Right lobe of liver (tissue), 6 donors: ENCODE data around the gene UNC119B. TPM values are rescaled to one million over a fixed set of nuclear protein-coding genes. Genes with fewer than 3 reads are reported as not detected.
A peak's percentile ranks its signal among the peaks of the same experiment; 100 is the strongest.

Source experiments
- ATAC-seq, 4 donors: fragments of 200-7000 bp; cut with Tn5 transposase; one replicate each; pipeline ENCODE4 v1.9.1; 2020; ENCODE audit warnings: mild to moderate bottlenecking in 4 of 4, moderate library complexity in 4 of 4
- DNase-seq, 3 donors: peaks; one replicate each; pipeline ENCODE4 v3.0.0-alpha.2; 2020
- H3K27ac ChIP-seq, 3 donors: fragments of 200-600 bp; one replicate each; pipeline ENCODE4 v1.8.0; 2022
- H3K27me3 ChIP-seq, 2 donors: fragments of 200-600 bp; one replicate each; pipeline ENCODE4 v1.8.0; 2022
- H3K36me3 ChIP-seq, 4 donors: fragments of 200-600 bp; sonication (generic) in 1 of 4; one replicate each; pipeline versions ENCODE4 v1.5.1 to v1.8.0; 2017 to 2022; ENCODE audit warnings: control low read depth in 1 of 4
- H3K4me1 ChIP-seq, 4 donors: fragments of 200-600 bp; sonication (generic) in 1 of 4; one replicate each; pipeline versions ENCODE4 v1.5.1 to v1.8.0; 2017 to 2022; ENCODE audit warnings: control low read depth in 1 of 4
- H3K4me3 ChIP-seq, 3 donors: fragments of 200-600 bp; one replicate each; pipeline ENCODE4 v1.8.0; 2022
- H3K9me3 ChIP-seq, 4 donors: fragments of 200-600 bp; sonication (generic) in 1 of 4; one replicate each; pipeline versions ENCODE4 v1.5.1 to v1.8.0; 2017 to 2022; ENCODE audit warnings: control low read depth in 1 of 4
- POLR2A ChIP-seq: fragments of 450-650 bp; IDR thresholded peaks from one replicate; pipeline ENCODE4 v1.6.1; 2017; ENCODE audit warnings: antibody characterized with exemption, mild to moderate bottlenecking
- WGBS: methylation state at CpG from one replicate; pipeline ENCODE4 v1.1.6; 2018; ENCODE audit warnings: low coverage, low lambda C conversion rate; ENCODE audit not compliant: insufficient coverage; ENCODE audit errors: missing lambda C conversion rate; 5-methylcytosine and 5-hydroxymethylcytosine counted together
- intact Hi-C, 2 donors: fragments of 100-400 bp; cut with DNase I; formaldehyde crosslinking; loops; one replicate each; pipeline versions ENCODE4 v1.11.2 to v1.14.1; 2022
- total RNA-seq, 6 experiments: library from RNA; depleted of rRNA in 2 of 6; stranded (reverse); fragments of >200 nt in 2 of 6; fragmentation: NEBNext Ultra II Directional in 3 of 6; extraction: Animal tissue kit (Norgen Biotek cat#: 25700) in 3 of 6; gene quantifications; one replicate each; pipeline versions ENCODE4 v1.1.0 to v1.2.4, GENCODE V29; 2016 to 2023
- TF ChIP-seq, protein P1 (sequence below), 4 donors: fragments of 200-600 bp in 3 of 4; fragments of 450-650 bp in 1 of 4; IDR thresholded peaks; one replicate each; pipeline versions ENCODE4 v1.5.1 to v1.8.0; 2016 to 2022; ENCODE audit warnings: antibody characterized with exemption in 4 of 4, mild to moderate bottlenecking in 2 of 4
- donor health status: DM: no; HTN: yes; CAD: no.
- donor health status: DM: no; HTN: no; CAD: no.
- donor health status: DM: no; HTN: no; CAD: no.
- donor health status: DM: no; HTN: yes; CAD: no.
- donor health status: DM: no; HTN: yes; CAD: no.

UNC119B gene
- total RNA-seq, 6 experiments from 2014 or later, result 4.7 to 10.2 (median 6.6) TPM

- peaks cover 0 to 27% (median 8%) of the 10 kb centered on the region in 4 donors for H3K4me1 ChIP-seq
- intact Hi-C loops, result loop anchor here in 1 of 2 donors (10.0 kb wide), 1 partner anchor 69 kb away; the partner anchor contains the start of gene CABP1
These were observed 3.7 kb downstream of the UNC119B start for GRCh38 chr12:120713861-120714482.

DNA sequence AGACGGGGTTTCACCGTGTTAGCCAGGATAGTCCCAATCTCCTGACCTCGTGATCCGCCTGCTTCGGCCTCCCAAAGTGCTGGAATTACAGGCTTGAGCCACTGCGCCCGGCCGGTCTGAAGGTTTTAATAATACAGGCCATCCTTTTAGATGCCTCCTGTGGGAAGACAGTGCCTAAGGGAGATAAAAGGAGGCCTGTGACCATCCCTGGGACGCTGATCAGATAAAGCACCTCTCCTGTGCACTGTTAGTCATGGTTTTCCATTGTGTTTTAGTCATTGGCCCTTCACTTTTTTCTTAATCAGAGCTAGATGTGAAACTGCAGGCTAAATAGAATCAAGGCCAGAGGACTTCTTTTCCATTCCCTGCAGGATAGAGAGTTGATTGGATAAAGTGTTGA is 7.8 kb downstream of the UNC119B start:
- no peak for DNase-seq
- Histone ChIP-seq H3K27ac (peak overlapping the region in 1 of 3 donors; percentile 76), H3K4me3 (no peak overlapping the region), H3K27me3 (no peaks in the 10 kb centered on the region), H3K9me3 (no peaks in the 10 kb centered on the region), H3K36me3 (peaks cover 0 to 48% (median 11%) of the 10 kb centered on the region in 4 donors), H3K4me1 (peaks cover 0 to 53% (median 12%) of the 10 kb centered on the region in 4 donors)
- WGBS, result 94% methylated on average over 9 of the region's 9 CpGs
- no peak for ATAC-seq
- intact Hi-C loops, result loop anchor here (5.0 to 10.0 kb wide), 2 partner anchors 66 to 73 kb away; partner anchors contain the start of gene CABP1 (in 1 of the 2)
- no peak for TF ChIP-seq POLR2A
- TF ChIP-seq, protein P1, sequence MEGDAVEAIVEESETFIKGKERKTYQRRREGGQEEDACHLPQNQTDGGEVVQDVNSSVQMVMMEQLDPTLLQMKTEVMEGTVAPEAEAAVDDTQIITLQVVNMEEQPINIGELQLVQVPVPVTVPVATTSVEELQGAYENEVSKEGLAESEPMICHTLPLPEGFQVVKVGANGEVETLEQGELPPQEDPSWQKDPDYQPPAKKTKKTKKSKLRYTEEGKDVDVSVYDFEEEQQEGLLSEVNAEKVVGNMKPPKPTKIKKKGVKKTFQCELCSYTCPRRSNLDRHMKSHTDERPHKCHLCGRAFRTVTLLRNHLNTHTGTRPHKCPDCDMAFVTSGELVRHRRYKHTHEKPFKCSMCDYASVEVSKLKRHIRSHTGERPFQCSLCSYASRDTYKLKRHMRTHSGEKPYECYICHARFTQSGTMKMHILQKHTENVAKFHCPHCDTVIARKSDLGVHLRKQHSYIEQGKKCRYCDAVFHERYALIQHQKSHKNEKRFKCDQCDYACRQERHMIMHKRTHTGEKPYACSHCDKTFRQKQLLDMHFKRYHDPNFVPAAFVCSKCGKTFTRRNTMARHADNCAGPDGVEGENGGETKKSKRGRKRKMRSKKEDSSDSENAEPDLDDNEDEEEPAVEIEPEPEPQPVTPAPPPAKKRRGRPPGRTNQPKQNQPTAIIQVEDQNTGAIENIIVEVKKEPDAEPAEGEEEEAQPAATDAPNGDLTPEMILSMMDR (IDR thresholded peaks at IDR 0.05), result no peak

More at GRCh38 chr12:120713861-120714482, 3.7 kb downstream of the UNC119B start:
- ATAC-seq, result peak; percentile 72 to 77 (median 75)
- Histone ChIP-seq H3K4me3 (no peak overlapping the region), H3K9me3 (no peaks in the 10 kb centered on the region), H3K27ac (no peak overlapping the region), H3K36me3 (peaks cover 0 to 48% (median 11%) of the 10 kb centered on the region in 4 donors), H3K27me3 (no peaks in the 10 kb centered on the region)
- WGBS, result 5% methylated on average over 3 of the region's 4 CpGs
- DNase-seq, result peak in 1 of 3 donors; percentile 82
- TF ChIP-seq POLR2A, result no peak
- TF ChIP-seq, protein P1 (IDR thresholded peaks at IDR 0.05), result peak; percentile 84 to 90 (median 90)

DNA sequence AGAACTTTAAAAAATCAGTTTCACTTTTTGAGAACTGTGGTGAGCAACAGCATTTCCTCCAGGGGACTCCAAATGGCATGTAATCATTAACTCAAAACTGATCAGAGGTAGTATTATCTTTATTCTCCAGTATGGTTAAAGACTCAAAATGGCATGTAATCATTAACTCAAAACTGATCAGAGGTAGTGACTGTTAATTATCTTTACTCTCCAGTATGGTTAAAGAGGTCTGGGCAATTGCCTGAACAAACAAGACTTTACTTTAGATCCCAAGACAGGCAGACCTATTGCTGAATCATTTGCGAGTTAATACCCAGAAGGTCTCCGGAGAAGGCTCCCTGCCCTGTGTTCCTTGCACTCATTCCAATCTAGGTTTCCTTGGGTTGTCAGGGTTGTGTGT is 8.8 kb downstream of the UNC119B start:
- no peak for TF ChIP-seq POLR2A
- TF ChIP-seq, protein P1 (IDR thresholded peaks at IDR 0.05), result no peak
- Histone ChIP-seq H3K27me3 (no peaks in the 10 kb centered on the region), H3K36me3 (peaks cover 0 to 41% (median 11%) of the 10 kb centered on the region in 4 donors), H3K4me1 (peaks cover 0 to 57% (median 12%) of the 10 kb centered on the region in 4 donors), H3K27ac (peak overlapping the region in 2 of 3 donors; percentile 17 to 76), H3K9me3 (no peaks in the 10 kb centered on the region), H3K4me3 (no peak overlapping the region)
- ATAC-seq (peak; percentile 57 to 75 (median 66)), DNase-seq (no peak)
- 17% methylated on average over 2 of the region's 2 CpGs for WGBS
- intact Hi-C loops, result loop anchor here (5.0 to 10.0 kb wide), 2 partner anchors 67 to 74 kb away; partner anchors contain the start of gene CABP1 (in 1 of the 2)

GRCh38 chr12:120719496-120720233 is 9.4 kb downstream of the UNC119B start:
- TF ChIP-seq POLR2A, result no peak
- TF ChIP-seq, protein P1 (IDR thresholded peaks at IDR 0.05), result no peak
- no peak overlapping the region for H3K4me3 ChIP-seq
- peak; percentile 80 to 86 (median 84) for ATAC-seq
- WGBS, result 24% methylated on average over 11 of the region's 11 CpGs
- peak overlapping the region; percentile 8 to 76 (median 17) for H3K27ac ChIP-seq
- H3K9me3 ChIP-seq, result no peaks in the 10 kb centered on the region
- intact Hi-C loops, result loop anchor here (5.0 to 10.0 kb wide), 2 partner anchors 67 to 75 kb away; partner anchors contain the start of gene CABP1 (in 1 of the 2)
- peaks cover 0 to 37% (median 9%) of the 10 kb centered on the region in 4 donors for H3K36me3 ChIP-seq
- peaks cover 0 to 57% (median 12%) of the 10 kb centered on the region in 4 donors for H3K4me1 ChIP-seq
- DNase-seq, result peak; percentile 81 to 88 (median 88)
- H3K27me3 ChIP-seq, result no peaks in the 10 kb centered on the region
